Spleen (tissue), 11 donors: ENCODE data around the gene TUT1. TPM values are rescaled to one million over a fixed set of nuclear protein-coding genes. Genes with fewer than 3 reads are reported as not detected.
A peak's percentile ranks its signal among the peaks of the same experiment; 100 is the strongest.

ENCODE experiments used
- DNase-seq: peaks from one replicate; pipeline ENCODE4 v3.0.0-alpha.2; 2020
- H3K27ac ChIP-seq, 8 donors: fragments of 200-600 bp; sonication (generic) in 7 of 8; 1 replicate in 4 of 8; 2 replicates in 4 of 8; pipeline versions ENCODE4 v1.5.0 to v1.8.0; 2016 to 2021; ENCODE audit warnings: inconsistent platforms in 4 of 8, mild to moderate bottlenecking in 4 of 8, moderate library complexity in 1 of 8
- H3K27me3 ChIP-seq, 7 donors: fragments of 200-600 bp; sonication (generic) in 6 of 7; replicated peaks in 1 of 7; 1 replicate in 4 of 7; 2 replicates in 3 of 7; pipeline versions ENCODE4 v1.5.0 to v1.8.0; 2016 to 2021; ENCODE audit warnings: inconsistent platforms in 3 of 7, mild to moderate bottlenecking in 1 of 7
- H3K36me3 ChIP-seq, 6 donors: fragments of 200-600 bp; sonication (generic) in 5 of 6; 1 replicate in 4 of 6; 2 replicates in 2 of 6; pipeline versions ENCODE4 v1.5.0 to v1.8.0; 2016 to 2021; ENCODE audit warnings: inconsistent platforms in 2 of 6
- H3K4me1 ChIP-seq, 6 donors: fragments of 200-600 bp; sonication (generic) in 5 of 6; 1 replicate in 3 of 6; 2 replicates in 3 of 6; pipeline versions ENCODE4 v1.5.0 to v1.8.0; 2016 to 2021; ENCODE audit warnings: inconsistent platforms in 3 of 6
- H3K4me3 ChIP-seq, 8 donors: fragments of 200-600 bp; sonication (generic) in 7 of 8; 1 replicate in 4 of 8; 2 replicates in 4 of 8; pipeline versions ENCODE4 v1.5.0 to v1.8.0; 2016 to 2021; ENCODE audit warnings: inconsistent platforms in 4 of 8, mild to moderate bottlenecking in 4 of 8, moderate library complexity in 2 of 8
- H3K9me3 ChIP-seq, 8 donors: fragments of 200-600 bp; sonication (generic) in 7 of 8; 1 replicate in 4 of 8; 2 replicates in 4 of 8; pipeline versions ENCODE4 v1.5.0 to v1.8.0; 2016 to 2021; ENCODE audit warnings: inconsistent platforms in 4 of 8
- POLR2A ChIP-seq, 3 donors: fragments of 450-650 bp; IDR thresholded peaks; one replicate each; pipeline ENCODE4 v1.5.1; 2017; ENCODE audit warnings: antibody characterized with exemption in 3 of 3, mild to moderate bottlenecking in 1 of 3
- POLR2AphosphoS5 ChIP-seq, 3 donors: sonication (generic); formaldehyde crosslinking; IDR thresholded peaks; one replicate each; pipeline ENCODE4 v1.5.1; 2017; ENCODE audit warnings: antibody characterized with exemption in 3 of 3
- WGBS, 5 donors: extraction: QIAGEN DNeasy Blood & Tissue Kit in 3 of 5; methylation state at CpG; one replicate each; pipeline versions ENCODE4 v1.1.5 to v1.1.7; 2013 to 2018; 5-methylcytosine and 5-hydroxymethylcytosine counted together
- intact Hi-C: fragments of 100-400 bp; cut with DNase I; formaldehyde crosslinking; loops from one replicate; pipeline ENCODE4 v1.15.0; 2023; ENCODE audit warnings: low total_unique reads
- polyA plus RNA-seq, 3 donors: library from polyadenylated mRNA; stranded (reverse); fragments of 200-250 nt; gene quantifications; one replicate each; pipeline ENCODE4 v1.2.1, GENCODE V29; 2013
- total RNA-seq, 7 donors: library from RNA; depleted of rRNA in 3 of 7; stranded (reverse); fragments of >200 nt in 3 of 7; fragmentation: NEBNext Ultra II Directional in 4 of 7; extraction: Animal tissue kit (Norgen Biotek cat#: 25700) in 4 of 7; gene quantifications; one replicate each; pipeline versions ENCODE4 v1.1.0 to v1.2.1, GENCODE V29; 2016 to 2021
- TF ChIP-seq, protein P1 (sequence below), 11 experiments: fragments of 200-600 bp in 7 of 11; fragments of 450-650 bp in 4 of 11; sonication (generic) in 4 of 11; IDR thresholded peaks in 8 of 11; conservative IDR thresholded peaks in 3 of 11; 1 replicate in 7 of 11; 2 replicates in 4 of 11; pipeline versions ENCODE4 v1.4.0 to v1.8.0; 2016 to 2021; ENCODE audit warnings: antibody characterized with exemption in 11 of 11, inconsistent platforms in 4 of 11, mild to moderate bottlenecking in 1 of 11
- donor health status: healthy with polysubstance abuse.
- donor health status: DM: no; HTN: no; CAD: no; lungs with moderate emphysema.
- donor health status: DM: no; HTN: no; CAD: no.
- donor health status: Bipolar disorder and iron deficiency.
- donor health status: healthy.
- donor health status: DM: no; HTN: no; CAD: no.
- donor health status: DM: yes; HTN: yes; CAD: no.

TUT1 gene
- total and polyA plus RNA-seq, 10 donors: 14.4 to 30.9 (median 18.5) TPM

GRCh38 chr11:62610403-62610802, 19.1 kb upstream of the TUT1 start:
- peaks cover 16 to 91% (median 57%) of the 10 kb centered on the region in 6 donors for H3K4me1 ChIP-seq
- WGBS, 5 donors: 80 to 90% (median 86%) methylated on average over 6 of the region's 6 CpGs
- H3K27ac ChIP-seq: peak overlapping the region in 6 of 8 donors; percentile 26 to 99 (median 97)
- no peak for TF ChIP-seq POLR2A (IDR thresholded peaks at IDR 0.05)
- no peak for TF ChIP-seq POLR2AphosphoS5 (IDR thresholded peaks at IDR 0.05)
- TF ChIP-seq, protein P1, sequence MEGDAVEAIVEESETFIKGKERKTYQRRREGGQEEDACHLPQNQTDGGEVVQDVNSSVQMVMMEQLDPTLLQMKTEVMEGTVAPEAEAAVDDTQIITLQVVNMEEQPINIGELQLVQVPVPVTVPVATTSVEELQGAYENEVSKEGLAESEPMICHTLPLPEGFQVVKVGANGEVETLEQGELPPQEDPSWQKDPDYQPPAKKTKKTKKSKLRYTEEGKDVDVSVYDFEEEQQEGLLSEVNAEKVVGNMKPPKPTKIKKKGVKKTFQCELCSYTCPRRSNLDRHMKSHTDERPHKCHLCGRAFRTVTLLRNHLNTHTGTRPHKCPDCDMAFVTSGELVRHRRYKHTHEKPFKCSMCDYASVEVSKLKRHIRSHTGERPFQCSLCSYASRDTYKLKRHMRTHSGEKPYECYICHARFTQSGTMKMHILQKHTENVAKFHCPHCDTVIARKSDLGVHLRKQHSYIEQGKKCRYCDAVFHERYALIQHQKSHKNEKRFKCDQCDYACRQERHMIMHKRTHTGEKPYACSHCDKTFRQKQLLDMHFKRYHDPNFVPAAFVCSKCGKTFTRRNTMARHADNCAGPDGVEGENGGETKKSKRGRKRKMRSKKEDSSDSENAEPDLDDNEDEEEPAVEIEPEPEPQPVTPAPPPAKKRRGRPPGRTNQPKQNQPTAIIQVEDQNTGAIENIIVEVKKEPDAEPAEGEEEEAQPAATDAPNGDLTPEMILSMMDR (IDR thresholded peaks at IDR 0.05 in 8 of 11, conservative IDR thresholded peaks at IDR 0.05 in 3 of 11): no peak
- no peak for DNase-seq
- H3K36me3 ChIP-seq: peaks cover 0 to 70% (median 34%) of the 10 kb centered on the region in 6 donors
- no peaks in the 10 kb centered on the region for H3K9me3 ChIP-seq
- intact Hi-C loops: no loop called here
- H3K4me3 ChIP-seq: peak overlapping the region in 2 of 8 donors; percentile 77 to 86
- H3K27me3 ChIP-seq: no peaks in the 10 kb centered on the region

DNA sequence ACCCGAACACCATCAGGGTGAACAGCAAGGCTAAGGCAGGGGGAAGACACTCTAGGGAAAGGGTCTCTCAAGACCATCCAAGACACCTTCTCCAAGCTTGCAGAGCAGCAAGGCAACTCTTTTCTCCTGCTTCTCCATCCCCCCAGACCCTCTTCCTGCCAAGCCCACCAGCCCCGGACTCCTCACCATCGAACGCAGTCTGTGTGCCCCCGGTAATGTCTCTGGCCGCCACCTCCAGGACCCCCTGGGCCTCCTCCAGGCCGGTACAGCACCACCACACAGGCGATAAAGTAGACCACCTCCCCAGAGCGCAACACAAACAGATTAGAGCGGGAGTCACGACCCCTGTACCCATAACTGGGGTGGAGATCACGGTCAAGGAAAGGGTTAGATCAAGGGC, 17.5 kb upstream of the TUT1 start:
- no peaks in the 10 kb centered on the region for H3K27me3 ChIP-seq
- peaks cover 16 to 85% (median 54%) of the 10 kb centered on the region in 6 donors for H3K4me1 ChIP-seq
- intact Hi-C loops: no loop called here
- no peaks in the 10 kb centered on the region for H3K9me3 ChIP-seq
- no peak overlapping the region for H3K27ac ChIP-seq
- WGBS, 5 donors: 91 to 95% (median 95%) methylated on average over 12 of the region's 12 CpGs
- peaks cover 0 to 73% (median 40%) of the 10 kb centered on the region in 6 donors for H3K36me3 ChIP-seq
- DNase-seq: no peak
- no peak overlapping the region for H3K4me3 ChIP-seq
- TF ChIP-seq POLR2A (IDR thresholded peaks at IDR 0.05) (no peak), POLR2AphosphoS5 (IDR thresholded peaks at IDR 0.05) (no peak)
- TF ChIP-seq, protein P1 (IDR thresholded peaks at IDR 0.05 in 8 of 11, conservative IDR thresholded peaks at IDR 0.05 in 3 of 11): no peak

DNA sequence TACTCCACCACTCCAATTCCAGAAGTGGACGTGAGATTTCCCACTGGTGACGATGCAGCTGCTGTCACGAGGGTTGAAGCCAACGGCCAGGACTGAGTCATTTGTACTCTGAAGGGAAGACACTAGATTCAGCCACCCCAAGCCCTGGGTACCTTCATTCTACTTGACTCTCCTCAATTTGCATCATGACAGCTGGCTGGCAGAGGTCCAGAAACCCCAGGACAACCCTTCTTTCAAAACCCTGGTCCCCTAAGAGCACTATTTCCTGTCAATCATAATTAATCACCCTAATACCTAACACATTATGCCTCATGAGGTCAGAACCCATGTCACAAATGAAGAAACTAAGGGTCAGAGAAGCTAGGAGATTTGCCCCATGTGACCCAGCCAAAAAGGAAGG, 16.4 kb upstream of the TUT1 start:
- Histone ChIP-seq H3K36me3 (peaks cover 0 to 84% (median 40%) of the 10 kb centered on the region in 6 donors), H3K27me3 (no peaks in the 10 kb centered on the region), H3K4me1 (peaks cover 19 to 85% (median 50%) of the 10 kb centered on the region in 6 donors), H3K9me3 (no peaks in the 10 kb centered on the region), H3K4me3 (no peak overlapping the region), H3K27ac (peak overlapping the region in 1 of 8 donors; percentile 9)
- TF ChIP-seq POLR2AphosphoS5 (IDR thresholded peaks at IDR 0.05): no peak
- TF ChIP-seq, protein P1 (IDR thresholded peaks at IDR 0.05 in 8 of 11, conservative IDR thresholded peaks at IDR 0.05 in 3 of 11): no peak
- no peak for TF ChIP-seq POLR2A (IDR thresholded peaks at IDR 0.05)
- DNase-seq: no peak
- 60 to 100% (median 68%) methylated on average over 2 to 4 of the region's 4 CpGs for WGBS, 5 donors
- intact Hi-C loops: no loop called here

DNA sequence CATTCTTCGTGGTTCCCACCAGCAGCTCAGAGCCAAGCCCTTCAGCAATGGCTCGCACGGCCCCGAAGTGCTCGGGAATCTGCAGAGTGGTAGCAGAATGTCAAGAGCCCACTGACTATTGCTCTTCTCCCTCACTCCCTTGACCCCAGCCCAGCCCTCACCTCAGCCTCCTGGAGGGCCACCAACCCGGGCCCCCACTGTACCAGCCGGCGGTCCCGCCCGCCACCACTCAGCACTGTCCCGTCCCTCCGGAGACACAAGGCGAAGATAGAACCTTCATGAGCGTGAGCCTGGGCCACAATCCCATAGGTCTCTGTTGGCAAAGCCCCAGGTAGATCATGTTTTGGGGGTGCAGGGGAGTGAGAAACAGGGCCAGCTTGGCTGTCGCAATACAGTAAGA, 14.6 kb upstream of the TUT1 start:
- no peak for DNase-seq
- TF ChIP-seq POLR2A (IDR thresholded peaks at IDR 0.05) (no peak), POLR2AphosphoS5 (IDR thresholded peaks at IDR 0.05) (no peak)
- TF ChIP-seq, protein P1 (IDR thresholded peaks at IDR 0.05 in 8 of 11, conservative IDR thresholded peaks at IDR 0.05 in 3 of 11): no peak
- H3K9me3 ChIP-seq: no peaks in the 10 kb centered on the region
- no peak overlapping the region for H3K4me3 ChIP-seq
- H3K27ac ChIP-seq: no peak overlapping the region
- 93 to 98% (median 96%) methylated on average over 15 of the region's 15 CpGs for WGBS, 5 donors
- H3K4me1 ChIP-seq: peaks cover 13 to 81% (median 45%) of the 10 kb centered on the region in 6 donors
- intact Hi-C loops: no loop called here
- H3K27me3 ChIP-seq: no peaks in the 10 kb centered on the region
- peaks cover 0 to 85% (median 38%) of the 10 kb centered on the region in 6 donors for H3K36me3 ChIP-seq
